ENCODE measurements around the gene AP2S1.
A peak's percentile ranks its signal among the peaks of the same experiment; 100 is the strongest.
"Not testable (repeated sequence)": the region's sequence is repeated elsewhere in the genome, so short reads cannot be mapped to it uniquely, and the experiment has no call there.

Gene AP2S1

GRCh38 chr19:46866407-46867136, 15.9 kb upstream of the AP2S1 start:
- DNase-seq: no peak

- no peak for DNase-seq
Measured at GRCh38 chr19:46863818-46864629, 13.4 kb upstream of the AP2S1 start.

- DNase-seq: no peak
Measured at GRCh38 chr19:46862974-46863632, 12.5 kb upstream of the AP2S1 start.

GRCh38 chr19:46862503-46862834, 11.8 kb upstream of the AP2S1 start:
- DNase-seq: no peak

- no peak for DNase-seq
Measured at GRCh38 chr19:46861691-46862502, 11.3 kb upstream of the AP2S1 start.

GRCh38 chr19:46860846-46861690, 10.4 kb upstream of the AP2S1 start, which contains the start of gene ARHGAP35:
ARHGAP35 (plus strand) TSS chr19:46860997; CDS start chr19:46918676, 57,679 bp downstream.
- DNase-seq: peak; percentile 88

- DNase-seq: peak; percentile 96
Measured at GRCh38 chr19:46860125-46860845, 9.6 kb upstream of the AP2S1 start.

GRCh38 chr19:46859637-46860124, 9.0 kb upstream of the AP2S1 start:
- DNase-seq: no peak

GRCh38 chr19:46856062-46857022, 5.7 kb upstream of the AP2S1 start:
- peak; percentile 93 for DNase-seq

- DNase-seq: not testable (repeated sequence)
Measured at GRCh38 chr19:46854698-46855097, 4.1 kb upstream of the AP2S1 start.

GRCh38 chr19:46852830-46853229, 2.2 kb upstream of the AP2S1 start:
- no peak for DNase-seq

GRCh38 chr19:46849610-46850009, 1.0 kb downstream of the AP2S1 start:
- no peak for DNase-seq

- DNase-seq: no peak
Measured at GRCh38 chr19:46848389-46848788, 2.3 kb downstream of the AP2S1 start.

GRCh38 chr19:46847528-46847927, 3.1 kb downstream of the AP2S1 start:
- no peak for DNase-seq

- no peak for DNase-seq
Measured at GRCh38 chr19:46845959-46846459, 4.6 kb downstream of the AP2S1 start.

- no peak for DNase-seq
Measured at GRCh38 chr19:46844067-46844489, 6.6 kb downstream of the AP2S1 start.

GRCh38 chr19:46842791-46843190, 7.9 kb downstream of the AP2S1 start:
- DNase-seq: no peak

GRCh38 chr19:46841458-46842083, 9.1 kb downstream of the AP2S1 start:
- no peak for DNase-seq

- DNase-seq: peak; percentile 67
Measured at GRCh38 chr19:46840498-46840942, 10.1 kb downstream of the AP2S1 start.

Measured in CD4-positive, alpha-beta T cell treated with Interleukin-12 subunit alpha and Interleukin-12 subunit beta, for 1 hour (primary cell).